Endothelial cell of umbilical vein (primary cell): ENCODE data around the gene IRF5. TPM values are rescaled to one million over a fixed set of nuclear protein-coding genes. Genes with fewer than 3 reads are reported as not detected.

Experiments
- BruUV-seq: library from RNA; stranded (reverse); fragments of 400-500 nt; replicated peaks from 2 replicates; lab custom pipeline; 2021; lab: Mats Ljungman, UMichigan
- CTCF ChIA-PET: fragments of 300-600, 350-600 bp; sonication (Branson Sonifier 250); formaldehyde crosslinking; loops from one replicate; lab custom pipeline; 2021; ENCODE audit warnings: antibody characterized with exemption, inconsistent platforms; lab: Charles Lee
- POLR2A ChIA-PET: fragments of 300-600, 350-600 bp; sonication (Branson Sonifier 250); formaldehyde crosslinking; loops from one replicate; lab custom pipeline; 2021; ENCODE audit warnings: antibody characterized with exemption, inconsistent platforms; lab: Charles Lee
- DNase-seq: peaks from one replicate; pipeline ENCODE4 v3.0.0-alpha.2; 2011; ENCODE audit warnings: low read depth, low spot score
- FAIRE-seq: peaks from 2 replicates; lab custom pipeline; 2011; peaks lifted over from hg19 to GRCh38; lab: Jason Lieb, UNC
- H2AFZ ChIP-seq: 2 replicates; pipeline ENCODE4 v1.6.0; 2012; ENCODE audit warnings: low read depth, low read length, control low read depth, inconsistent platforms
- H3K27ac ChIP-seq: 2 replicates; pipeline ENCODE4 v1.5.1; 2011; ENCODE audit warnings: low read depth, mild to moderate bottlenecking, control low read depth, low read length, moderate library complexity; ENCODE audit not compliant: insufficient read depth
- H3K27me3 ChIP-seq, 2 experiments: 2 replicates each; pipeline versions ENCODE4 v1.6.0 to v1.6.1; 2011; ENCODE audit warnings: low read length in 2 of 2, mixed read lengths in 1 of 2; ENCODE audit not compliant: control insufficient read depth in 2 of 2, insufficient read depth in 2 of 2
- H3K36me3 ChIP-seq, 2 experiments: 2 replicates in 1 of 2; 3 replicates in 1 of 2; pipeline ENCODE4 v1.5.1; 2011; ENCODE audit warnings: low read length in 2 of 2, mild to moderate bottlenecking in 1 of 2, moderate library complexity in 1 of 2; ENCODE audit not compliant: control insufficient read depth in 2 of 2, insufficient read depth in 2 of 2; ENCODE audit errors: extremely low read depth in 1 of 2
- H3K4me1 ChIP-seq: 3 replicates; pipeline ENCODE4 v1.5.1; 2011; ENCODE audit warnings: mild to moderate bottlenecking, low read length; ENCODE audit not compliant: control insufficient read depth, insufficient read depth; ENCODE audit errors: extremely low read depth
- H3K4me2 ChIP-seq: 2 replicates; pipeline ENCODE4 v1.6.1; 2011; ENCODE audit warnings: low read length, control low read depth, mixed read lengths; ENCODE audit not compliant: insufficient read depth
- H3K4me3 ChIP-seq, 3 experiments: fragments of 200-600 bp in 1 of 3; sonication (generic), shearing (Covaris generic) in 1 of 3; replicated peaks in 1 of 3; 2 replicates each; pipeline ENCODE4 v1.5.1; 2011 to 2016; ENCODE audit warnings: control low read depth in 3 of 3, low read length in 3 of 3, mild to moderate bottlenecking in 2 of 3, inconsistent platforms in 1 of 3, low read depth in 1 of 3, moderate library complexity in 1 of 3; ENCODE audit not compliant: insufficient read depth in 1 of 3
- H3K79me2 ChIP-seq: 2 replicates; pipeline ENCODE4 v1.6.0; 2012; ENCODE audit warnings: low read length, inconsistent platforms; ENCODE audit not compliant: control insufficient read depth, insufficient read depth
- H3K9ac ChIP-seq: replicated peaks from 2 replicates; pipeline ENCODE3; 2011; ENCODE audit warnings: low read length, control low read depth; ENCODE audit not compliant: insufficient read depth; ENCODE audit errors: extremely low read depth
- H3K9me1 ChIP-seq: replicated peaks from 3 replicates; pipeline ENCODE4 v1.6.0; 2011; ENCODE audit warnings: mild to moderate bottlenecking, low read length; ENCODE audit not compliant: control insufficient read depth, insufficient read depth; ENCODE audit errors: extremely low read depth
- H3K9me3 ChIP-seq: replicated peaks from 2 replicates; pipeline ENCODE4 v1.5.1; 2012; ENCODE audit warnings: low read length, inconsistent platforms; ENCODE audit not compliant: control insufficient read depth, insufficient read depth
- H4K20me1 ChIP-seq: replicated peaks from 2 replicates; pipeline ENCODE3; 2011; ENCODE audit warnings: mild to moderate bottlenecking, low read length; ENCODE audit not compliant: control insufficient read depth, insufficient read depth; ENCODE audit errors: extremely low read depth
- EZH2 ChIP-seq: IDR thresholded peaks from 2 replicates; pipeline ENCODE4 v1.6.1; 2012; ENCODE audit warnings: borderline replicate concordance, low read depth, mild to moderate bottlenecking, moderate library complexity, low read length, inconsistent platforms; ENCODE audit not compliant: severe bottlenecking
- GATA2 ChIP-seq: IDR thresholded peaks from 2 replicates; pipeline ENCODE4 v1.7.0; 2011; ENCODE audit warnings: low read depth, mild to moderate bottlenecking, moderate library complexity, mixed read lengths, low read length; ENCODE audit not compliant: insufficient read length, insufficient read depth
- JUN ChIP-seq: IDR thresholded peaks from 2 replicates; pipeline ENCODE4 v1.6.1; 2011; ENCODE audit warnings: borderline replicate concordance, low read depth; ENCODE audit not compliant: insufficient read length, insufficient read depth
- POLR2A ChIP-seq: IDR thresholded peaks from 2 replicates; pipeline ENCODE4 v1.6.1; 2012; ENCODE audit warnings: low read depth, mild to moderate bottlenecking, control low read depth, low read length
- dilution Hi-C: fragments of 300-500 bp; cut with MboI; formaldehyde crosslinking; loops from one replicate; pipeline ENCODE4 v1.15.0; 2019; ENCODE audit warnings: low sequenced_read_pairs; ENCODE audit not compliant: extremely low pct_ligation_motif_present
- intact Hi-C: fragments of 100-400 bp; cut with micrococcal nuclease; formaldehyde crosslinking; loops from one replicate; pipeline ENCODE4 v1.10.0; 2022
- polyA plus RNA-seq, 4 experiments: library from polyadenylated mRNA; depleted of rRNA in 3 of 4; stranded (reverse) in 3 of 4; unstranded in 1 of 4; fragments of >200 nt; gene quantifications; 2 replicates each; pipeline versions ENCODE4 v1.2.1 to v1.2.3, GENCODE V29; 2011 to 2012; ENCODE audit warnings: missing spikeins in 1 of 4
- total RNA-seq: library from RNA; stranded (reverse); gene quantifications from 2 replicates; pipeline ENCODE4 v1.2.3, GENCODE V29; 2021
- TF ChIP-seq, protein P1 (sequence below): IDR thresholded peaks from 2 replicates; pipeline ENCODE4 v1.6.1; 2011; ENCODE audit not compliant: insufficient read depth, insufficient read length
- TF ChIP-seq, protein P2 (sequence below), 2 donors: IDR thresholded peaks; 1 replicate in 1 of 2; 2 replicates in 1 of 2; pipeline ENCODE4 v1.5.1; 2011; ENCODE audit warnings: low read length in 2 of 2, mild to moderate bottlenecking in 2 of 2, moderate library complexity in 2 of 2, control low read depth in 1 of 2, inconsistent platforms in 1 of 2, low read depth in 1 of 2; ENCODE audit not compliant: insufficient read depth in 1 of 2; ENCODE audit errors: extremely low read depth in 1 of 2

IRF5 gene
- total and polyA plus RNA-seq, 2 donors (not counting 3 experiments of a cell fraction or from before 2014, with no cell fraction given) = 0.31 to 0.36 TPM

DNA sequence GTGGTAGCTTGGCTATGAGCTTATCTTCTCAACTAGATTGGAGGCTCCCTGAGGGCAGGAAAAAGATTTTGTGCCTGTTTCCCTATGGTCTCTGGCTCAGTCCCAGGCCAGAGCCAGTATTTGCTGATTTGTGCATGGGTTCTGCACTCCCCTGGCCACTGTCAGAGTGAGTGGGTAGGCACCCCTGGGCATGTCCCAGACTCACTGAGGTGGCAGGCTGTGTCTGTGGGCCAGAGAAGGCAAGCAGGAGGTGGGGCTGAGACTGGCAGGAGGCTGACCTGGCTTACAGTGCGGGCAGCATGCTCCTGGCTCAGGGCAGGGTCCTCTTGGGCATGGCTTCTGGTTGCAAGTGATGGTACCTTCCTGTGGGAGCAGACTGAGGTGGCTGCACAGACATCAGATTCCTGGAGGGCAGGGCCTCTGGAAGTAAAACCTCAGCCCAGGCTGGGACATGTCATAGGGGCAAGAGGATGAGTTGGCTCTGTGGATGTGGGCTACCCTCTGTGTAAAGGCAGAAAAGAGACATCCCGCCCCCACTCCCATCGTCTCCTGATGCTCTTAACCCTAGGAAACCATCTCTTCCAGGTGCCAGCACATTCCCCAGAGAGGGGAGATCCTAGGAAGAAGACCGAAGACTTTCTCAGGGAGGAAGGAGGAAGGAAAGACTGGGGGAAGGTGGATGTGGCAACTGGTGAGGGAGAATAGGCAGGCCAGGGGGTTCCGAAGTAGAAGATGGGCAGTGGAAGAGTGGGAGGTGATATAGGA is 31.5 kb upstream of the IRF5 start:
- DNase-seq (no peak), FAIRE-seq (no peak)
- H3K9ac ChIP-seq = no peak overlapping the region
- no peaks in the 10 kb centered on the region for H3K9me3 ChIP-seq
- no peak for TF ChIP-seq GATA2
- H3K4me3 ChIP-seq = no peak overlapping the region
- H3K27me3 ChIP-seq = peaks cover 22 to 24% of the 10 kb centered on the region in 2 experiments
- ChIA-PET POLR2A (no interaction called here), CTCF (interaction anchor here (1.2 to 1.4 kb wide), 3 partner anchors 9 to 185 kb away, joined by 3 to 6 read pairs (median 5); no protein-coding TSS in a partner anchor)
- H3K4me2 ChIP-seq = no peak overlapping the region
- H3K27ac ChIP-seq = no peak overlapping the region
- no TSS peak for BruUV-seq
- intact Hi-C loops = no loop called here
- H3K36me3 ChIP-seq = no peaks in the 10 kb centered on the region
- no peak overlapping the region for H2AFZ ChIP-seq
- no peaks in the 10 kb centered on the region for H3K79me2 ChIP-seq
- peaks cover 5% of the 10 kb centered on the region for H3K4me1 ChIP-seq
- dilution Hi-C loops = no loop called here
- H4K20me1 ChIP-seq = no peaks in the 10 kb centered on the region
- no peaks in the 10 kb centered on the region for H3K9me1 ChIP-seq

DNA sequence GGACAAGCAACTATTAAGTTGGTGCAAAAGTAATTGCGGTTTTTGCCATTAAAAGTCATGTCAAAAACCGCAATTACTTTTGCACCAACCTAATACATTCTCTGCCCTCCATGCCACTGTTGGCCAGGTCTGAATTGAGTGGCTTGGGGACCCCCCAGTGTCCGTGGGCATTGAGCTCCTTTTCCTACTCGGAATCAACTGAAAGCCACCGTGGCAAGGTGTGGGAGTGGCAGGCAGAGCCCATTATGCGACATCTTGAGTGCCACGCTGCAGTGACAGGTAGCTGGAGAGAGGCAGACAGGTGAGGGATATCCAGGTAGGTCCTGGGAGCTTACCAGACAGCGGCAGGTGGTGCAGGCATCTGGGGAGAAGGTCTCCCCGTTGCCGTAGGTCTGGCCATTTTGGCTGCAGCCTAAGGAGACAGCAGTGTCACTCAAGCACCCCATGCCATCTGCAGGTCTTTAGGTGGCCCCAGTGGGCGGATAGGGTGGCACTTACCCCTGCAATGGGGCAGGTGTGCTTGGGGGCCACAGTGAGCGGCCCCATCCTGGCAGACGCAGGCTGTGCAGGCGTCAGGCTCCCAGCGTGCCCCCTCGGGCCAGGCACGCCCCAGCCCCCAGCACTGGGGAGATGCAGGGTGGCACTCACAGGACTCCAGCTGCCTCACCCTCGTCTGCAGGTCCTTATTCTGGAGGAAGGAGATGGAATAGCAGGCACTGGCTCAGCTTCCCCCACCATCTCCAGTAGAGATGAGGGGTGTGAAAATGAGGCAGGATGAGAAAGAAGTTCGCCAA is 30.8 kb upstream of the IRF5 start:
- TF ChIP-seq, protein P1, sequence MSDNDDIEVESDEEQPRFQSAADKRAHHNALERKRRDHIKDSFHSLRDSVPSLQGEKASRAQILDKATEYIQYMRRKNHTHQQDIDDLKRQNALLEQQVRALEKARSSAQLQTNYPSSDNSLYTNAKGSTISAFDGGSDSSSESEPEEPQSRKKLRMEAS = no peak
- TF ChIP-seq, protein P2, sequence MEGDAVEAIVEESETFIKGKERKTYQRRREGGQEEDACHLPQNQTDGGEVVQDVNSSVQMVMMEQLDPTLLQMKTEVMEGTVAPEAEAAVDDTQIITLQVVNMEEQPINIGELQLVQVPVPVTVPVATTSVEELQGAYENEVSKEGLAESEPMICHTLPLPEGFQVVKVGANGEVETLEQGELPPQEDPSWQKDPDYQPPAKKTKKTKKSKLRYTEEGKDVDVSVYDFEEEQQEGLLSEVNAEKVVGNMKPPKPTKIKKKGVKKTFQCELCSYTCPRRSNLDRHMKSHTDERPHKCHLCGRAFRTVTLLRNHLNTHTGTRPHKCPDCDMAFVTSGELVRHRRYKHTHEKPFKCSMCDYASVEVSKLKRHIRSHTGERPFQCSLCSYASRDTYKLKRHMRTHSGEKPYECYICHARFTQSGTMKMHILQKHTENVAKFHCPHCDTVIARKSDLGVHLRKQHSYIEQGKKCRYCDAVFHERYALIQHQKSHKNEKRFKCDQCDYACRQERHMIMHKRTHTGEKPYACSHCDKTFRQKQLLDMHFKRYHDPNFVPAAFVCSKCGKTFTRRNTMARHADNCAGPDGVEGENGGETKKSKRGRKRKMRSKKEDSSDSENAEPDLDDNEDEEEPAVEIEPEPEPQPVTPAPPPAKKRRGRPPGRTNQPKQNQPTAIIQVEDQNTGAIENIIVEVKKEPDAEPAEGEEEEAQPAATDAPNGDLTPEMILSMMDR (IDR thresholded peaks at IDR 0.05; ENCODE audit: extremely low read depth in 1 of 2, insufficient read depth in 1 of 2, low read depth in 1 of 2, low read length in 2 of 2) = no peak
- TF ChIP-seq EZH2 (no peak), POLR2A (no peak), JUN (no peak)
- Histone ChIP-seq H3K4me3 (no peak overlapping the region), H3K9me3 (no peaks in the 10 kb centered on the region), H3K9me1 (no peaks in the 10 kb centered on the region), H2AFZ (no peak overlapping the region), H3K4me2 (no peak overlapping the region), H3K79me2 (no peaks in the 10 kb centered on the region), H3K27me3 (peaks cover 28 to 31% of the 10 kb centered on the region in 2 experiments), H4K20me1 (no peaks in the 10 kb centered on the region), H3K9ac (no peak overlapping the region), H3K27ac (no peak overlapping the region), H3K36me3 (no peaks in the 10 kb centered on the region), H3K4me1 (peaks cover 5% of the 10 kb centered on the region)
- ChIA-PET CTCF (interaction anchor here (1.2 kb wide), 2 partner anchors 9 to 184 kb away, joined by 3 to 5 read pairs; no protein-coding TSS in a partner anchor), POLR2A (no interaction called here)
- DNase-seq = no peak
- BruUV-seq = no TSS peak
- dilution Hi-C loops = no loop called here
- intact Hi-C loops = no loop called here
- FAIRE-seq = no peak
